AG04449 (cell line): ENCODE measurements around the gene MVP.
"Not testable (repeated sequence)": the region's sequence is repeated elsewhere in the genome, so short reads cannot be mapped to it uniquely, and the experiment has no call there.

Experiments
- CTCF ChIA-PET: fragments of 350-600 bp; formaldehyde crosslinking; extraction: SDS; loops from one replicate; lab custom pipeline; 2021; ENCODE audit warnings: antibody characterized with exemption; lab: Yijun Ruan, JAX
- POLR2A ChIA-PET: fragments of 400-600, 350-600 bp; formaldehyde crosslinking; extraction: SDS; loops from one replicate; lab custom pipeline; 2020; ENCODE audit warnings: antibody characterized with exemption, inconsistent platforms; lab: Yijun Ruan, JAX
- DNase-seq: peaks from one replicate; pipeline ENCODE4 v3.0.0-alpha.2; 2010; ENCODE audit warnings: low read depth, low spot score
- H3K4me3 ChIP-seq: 2 replicates; pipeline ENCODE4 v1.5.1; 2011; ENCODE audit warnings: low read depth, mild to moderate bottlenecking, control low read depth, low read length
- TF ChIP-seq, protein P1 (sequence below): IDR thresholded peaks from one replicate; pipeline ENCODE4 v1.5.1; 2011; ENCODE audit warnings: mild to moderate bottlenecking, moderate library complexity, low read length, control low read depth, inconsistent platforms; ENCODE audit not compliant: insufficient read depth; ENCODE audit errors: missing control alignments

Gene MVP

DNA sequence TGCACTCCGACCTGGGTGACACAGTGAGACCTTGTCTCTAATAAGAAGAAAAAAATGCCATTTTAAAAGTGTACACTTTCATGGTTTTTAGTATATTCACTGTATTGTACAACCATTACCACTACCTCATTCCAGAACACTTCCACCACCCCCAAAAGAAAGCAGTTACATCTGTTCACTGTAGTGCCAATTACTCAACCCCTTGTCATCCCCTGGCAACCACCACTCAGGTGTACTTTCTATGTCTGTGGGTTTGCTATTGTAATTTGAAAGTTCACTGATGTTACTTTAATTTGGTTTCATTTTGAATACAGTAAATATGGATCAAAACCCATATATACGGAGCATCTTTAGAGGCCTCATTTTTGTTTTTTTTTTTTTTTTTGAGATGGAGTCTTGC lies 36.1 kb upstream of the MVP start:
- ChIA-PET CTCF (interaction anchor here (0.8 to 3.9 kb wide), 20 partner anchors 8 to 251 kb away, joined by 3 to 28 read pairs (median 4); partner anchors contain the start of gene C16orf54), POLR2A (no interaction called here)
- no peak for DNase-seq
- TF ChIP-seq, protein P1, sequence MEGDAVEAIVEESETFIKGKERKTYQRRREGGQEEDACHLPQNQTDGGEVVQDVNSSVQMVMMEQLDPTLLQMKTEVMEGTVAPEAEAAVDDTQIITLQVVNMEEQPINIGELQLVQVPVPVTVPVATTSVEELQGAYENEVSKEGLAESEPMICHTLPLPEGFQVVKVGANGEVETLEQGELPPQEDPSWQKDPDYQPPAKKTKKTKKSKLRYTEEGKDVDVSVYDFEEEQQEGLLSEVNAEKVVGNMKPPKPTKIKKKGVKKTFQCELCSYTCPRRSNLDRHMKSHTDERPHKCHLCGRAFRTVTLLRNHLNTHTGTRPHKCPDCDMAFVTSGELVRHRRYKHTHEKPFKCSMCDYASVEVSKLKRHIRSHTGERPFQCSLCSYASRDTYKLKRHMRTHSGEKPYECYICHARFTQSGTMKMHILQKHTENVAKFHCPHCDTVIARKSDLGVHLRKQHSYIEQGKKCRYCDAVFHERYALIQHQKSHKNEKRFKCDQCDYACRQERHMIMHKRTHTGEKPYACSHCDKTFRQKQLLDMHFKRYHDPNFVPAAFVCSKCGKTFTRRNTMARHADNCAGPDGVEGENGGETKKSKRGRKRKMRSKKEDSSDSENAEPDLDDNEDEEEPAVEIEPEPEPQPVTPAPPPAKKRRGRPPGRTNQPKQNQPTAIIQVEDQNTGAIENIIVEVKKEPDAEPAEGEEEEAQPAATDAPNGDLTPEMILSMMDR: no peak
- no peak overlapping the region for H3K4me3 ChIP-seq

DNA sequence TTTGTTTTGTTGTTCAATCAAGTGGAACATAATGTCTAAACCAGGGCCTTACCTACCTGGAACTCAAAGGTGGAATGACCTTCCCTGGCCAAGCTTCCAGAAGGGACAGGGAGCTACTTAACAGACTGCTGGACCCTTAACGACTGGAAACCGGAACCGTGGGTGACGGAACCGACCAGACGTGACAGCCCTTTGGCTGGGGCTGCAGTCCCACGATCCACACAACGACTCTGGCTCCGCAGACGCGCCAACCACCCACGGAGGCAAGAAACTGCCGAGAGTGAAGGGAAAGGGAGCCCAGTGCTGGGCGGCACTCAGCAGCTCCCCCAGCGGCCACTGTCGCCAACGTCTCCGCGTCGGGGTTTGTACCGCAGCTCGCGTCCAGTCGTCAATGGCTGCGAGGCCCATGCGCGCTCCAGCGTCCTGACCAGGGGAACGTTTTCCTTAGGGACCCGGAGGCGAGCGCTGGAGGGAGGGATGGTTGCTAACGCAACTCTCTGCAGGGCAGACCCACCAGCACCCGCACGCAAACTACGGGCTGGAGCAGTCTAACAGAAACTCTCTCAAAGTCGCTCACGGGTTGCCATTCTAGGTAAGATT lies 35.3 kb upstream of the MVP start:
- H3K4me3 ChIP-seq: peak overlapping the region; percentile 32
- TF ChIP-seq, protein P1: peak; percentile 88
- POLR2A ChIA-PET: no interaction called here
- CTCF ChIA-PET: interaction anchor here (0.6 to 3.9 kb wide), 25 partner anchors 9 to 254 kb away, joined by 3 to 28 read pairs (median 4); partner anchors contain the start of gene C16orf54
- DNase-seq: no peak

DNA sequence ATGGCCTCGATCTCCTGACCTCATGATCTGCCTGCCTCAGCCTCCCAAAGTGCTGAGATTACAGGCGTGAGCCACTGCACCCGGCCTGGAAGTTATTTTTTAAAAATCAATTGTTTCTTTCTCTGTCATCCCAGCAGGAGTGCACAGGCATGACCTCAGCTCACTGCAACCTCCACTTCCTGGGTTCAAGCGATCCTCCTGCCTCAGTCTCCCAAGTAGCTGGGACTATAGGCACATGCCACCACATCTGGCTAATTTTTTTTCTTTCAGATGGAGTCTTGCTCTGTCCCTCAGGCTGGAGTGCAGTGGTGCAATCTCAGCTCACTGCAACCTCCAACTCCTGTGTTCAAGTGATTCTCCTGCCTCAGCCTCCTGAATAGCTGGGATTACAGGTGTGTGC lies 33.1 kb upstream of the MVP start:
- CTCF ChIA-PET: interaction anchor here (3.9 kb wide), 1 partner anchor 9 kb away, joined by 28 read pairs; no protein-coding TSS in a partner anchor
- DNase-seq, POLR2A ChIA-PET, H3K4me3 ChIP-seq: not testable (repeated sequence)

DNA sequence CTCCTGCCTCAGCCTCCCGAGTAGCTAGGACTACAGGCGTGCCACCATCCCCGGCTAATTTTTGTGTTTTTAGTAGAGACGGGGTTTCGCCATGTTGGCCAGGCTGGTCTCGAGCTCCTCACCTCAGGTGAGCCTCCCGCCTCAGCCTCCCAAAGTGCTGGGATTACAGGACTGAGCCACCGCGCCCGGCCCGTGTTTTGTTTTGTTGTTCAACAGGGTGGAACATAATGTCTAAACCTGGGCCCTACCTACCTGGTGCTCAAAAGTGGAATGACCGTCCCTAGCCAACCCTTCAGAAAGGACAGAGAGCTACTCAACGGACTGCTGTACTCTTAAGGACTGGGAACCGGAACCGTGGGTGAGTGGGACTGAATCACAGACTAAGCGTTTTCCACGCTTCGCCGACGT lies 30.5 kb upstream of the MVP start:
- POLR2A ChIA-PET: interaction anchor here (0.8 to 1.4 kb wide), 3 partner anchors 11 to 264 kb away, joined by 3 to 6 read pairs (median 4); no protein-coding TSS in a partner anchor
- CTCF ChIA-PET: interaction anchor here (0.6 to 3.7 kb wide), 16 partner anchors 8 to 266 kb away, joined by 3 to 27 read pairs (median 4); partner anchors contain the start of genes ASPHD1, PAGR1, TLCD3B and ZG16
- TF ChIP-seq, protein P1: no peak
- peak overlapping the region; percentile 66 for H3K4me3 ChIP-seq
- DNase-seq: no peak

DNA sequence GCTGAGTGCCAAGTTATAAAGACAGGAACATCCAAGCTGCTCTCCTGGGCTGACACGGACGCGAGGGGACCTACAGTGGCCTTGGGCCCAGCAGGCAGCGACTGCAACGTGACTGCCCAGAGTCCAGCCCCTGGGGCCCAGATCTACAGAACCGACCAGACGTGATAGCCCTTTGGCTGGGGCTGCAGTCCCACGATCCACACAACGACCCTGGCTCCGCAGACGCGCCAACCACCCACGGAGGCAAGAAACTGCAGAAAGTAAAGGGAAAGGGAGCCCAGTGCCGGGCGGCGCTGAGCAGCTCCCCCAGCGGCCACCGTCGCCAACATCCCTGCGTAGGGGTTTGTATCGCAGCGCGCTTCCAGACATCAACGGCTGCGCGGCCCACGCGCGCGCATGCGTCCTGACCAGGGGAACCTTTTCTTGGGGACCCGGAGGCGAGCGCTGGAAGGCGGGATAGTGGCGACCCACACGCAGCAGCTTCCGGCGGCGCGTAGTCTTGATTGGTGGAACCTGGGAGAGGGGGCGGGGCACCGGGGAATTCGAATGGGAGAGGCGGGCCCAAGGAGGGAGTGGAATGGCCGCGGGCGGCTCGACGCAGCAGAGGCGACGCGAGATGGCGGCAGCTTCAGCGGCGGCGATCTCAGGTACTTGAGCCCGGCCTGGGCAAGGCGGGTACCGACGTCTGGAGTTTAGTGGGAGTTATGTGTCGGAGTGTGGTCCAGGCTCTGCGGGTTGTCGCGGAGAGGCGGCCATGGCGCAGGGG lies 29.9 kb upstream of the MVP start, which contains the start of gene KIF22:
Gene KIF22, plus strand, starts transcription at position 569 of the 766 bp plus-strand sequence. Its CDS starts 9 bp downstream, at position 578.
- peak; percentile 89 for DNase-seq
- peak within 1 kb of the TSS; percentile 96 for H3K4me3 ChIP-seq
- ChIA-PET CTCF (interaction anchor here (0.6 to 3.7 kb wide), 17 partner anchors 9 to 265 kb away, joined by 3 to 27 read pairs (median 5); partner anchors contain the start of genes ASPHD1, PAGR1, TLCD3B and ZG16), POLR2A (interaction anchor here (0.8 to 1.4 kb wide), 4 partner anchors 10 to 263 kb away, joined by 3 to 6 read pairs (median 4); no protein-coding TSS in a partner anchor)
- TF ChIP-seq, protein P1: peak; percentile 87

DNA sequence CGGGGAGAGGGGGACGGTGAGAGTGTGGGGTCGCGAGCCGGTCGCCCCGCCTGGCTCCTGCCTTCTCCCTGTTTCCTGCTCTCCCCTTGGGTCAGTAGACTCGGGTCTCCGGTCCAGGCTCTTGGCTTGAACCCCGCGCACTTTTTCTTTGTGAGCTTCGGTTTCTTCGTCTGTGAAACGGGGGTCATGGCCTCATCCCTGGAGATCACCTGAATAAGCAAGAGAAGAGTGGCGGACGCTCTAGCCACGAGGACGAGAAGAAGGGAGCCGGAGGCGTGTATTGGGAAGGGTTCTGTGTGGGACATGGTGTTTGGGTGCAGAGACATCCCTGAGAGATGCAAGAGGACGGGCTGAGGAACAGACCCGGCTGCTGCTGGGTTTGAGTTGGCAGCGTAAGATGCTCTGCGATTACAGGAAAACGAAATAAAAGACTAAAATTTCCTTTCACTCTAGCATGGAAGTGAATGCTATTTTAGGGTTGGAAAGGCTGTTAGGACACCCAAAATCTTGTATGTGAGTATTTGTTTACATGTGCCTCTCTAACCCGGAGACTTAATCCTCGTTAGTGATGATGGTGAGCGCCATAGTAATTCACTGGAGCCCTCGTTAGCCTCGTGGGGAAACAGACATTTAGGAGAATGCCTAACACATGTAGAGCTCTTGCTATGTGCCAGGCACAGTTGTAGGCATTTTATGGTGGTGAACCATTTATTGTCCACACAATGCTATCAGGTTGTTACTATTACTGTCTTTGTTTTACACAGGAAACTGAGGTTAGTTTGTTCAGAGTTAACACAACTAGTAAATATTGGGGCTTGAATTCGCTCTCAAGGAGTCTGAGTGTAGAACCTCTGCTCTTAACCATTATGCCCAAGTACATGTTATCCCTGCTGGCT lies 29.1 kb upstream of the MVP start:
- TF ChIP-seq, protein P1: no peak
- peak overlapping the region; percentile 96 for H3K4me3 ChIP-seq
- POLR2A ChIA-PET: interaction anchor here (1.3 to 1.4 kb wide), 3 partner anchors 10 to 13 kb away, joined by 3 to 6 read pairs (median 4); no protein-coding TSS in a partner anchor
- CTCF ChIA-PET: interaction anchor here (1.0 to 3.7 kb wide), 12 partner anchors 10 to 264 kb away, joined by 3 to 27 read pairs (median 7); partner anchors contain the start of genes ASPHD1, TLCD3B and ZG16
- no peak for DNase-seq
